ENCODE results near the gene PIP5K1C.

Gene PIP5K1C

GRCh38 chr19:3721131-3721886, 21.0 kb upstream of the PIP5K1C start:
- peak; percentile 94 for DNase-seq

DNA sequence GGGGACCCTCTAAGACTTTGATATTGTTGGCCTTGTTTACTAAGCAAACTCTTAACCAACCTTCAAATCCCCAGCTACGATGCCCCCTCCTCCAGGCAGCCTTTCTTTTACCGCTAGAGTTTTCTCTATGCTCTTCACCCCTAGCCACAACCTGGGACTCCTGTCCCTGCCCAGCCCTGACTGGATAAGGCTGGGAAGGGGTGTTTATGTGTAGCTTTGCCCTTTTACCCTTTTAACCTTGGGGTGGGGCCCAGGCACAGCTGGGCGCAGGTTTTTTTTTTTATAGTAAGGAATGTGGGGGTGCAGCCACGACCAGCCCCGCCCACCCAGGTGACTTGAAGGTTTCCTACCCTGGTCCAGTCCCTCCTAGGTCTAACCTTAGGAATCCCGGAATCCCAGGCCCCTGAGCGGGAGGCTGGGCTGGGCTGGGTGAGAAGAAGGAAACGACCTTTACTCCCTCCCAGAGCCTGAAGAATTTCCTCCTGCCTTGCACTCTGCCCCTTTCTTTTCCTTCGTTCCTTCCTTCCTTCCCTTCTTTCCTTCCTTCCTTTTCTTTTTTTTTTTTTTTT, 20.2 kb upstream of the PIP5K1C start:
- no peak for DNase-seq

- DNase-seq = no peak
Measured at GRCh38 chr19:3719868-3720267, 19.6 kb upstream of the PIP5K1C start.

DNA sequence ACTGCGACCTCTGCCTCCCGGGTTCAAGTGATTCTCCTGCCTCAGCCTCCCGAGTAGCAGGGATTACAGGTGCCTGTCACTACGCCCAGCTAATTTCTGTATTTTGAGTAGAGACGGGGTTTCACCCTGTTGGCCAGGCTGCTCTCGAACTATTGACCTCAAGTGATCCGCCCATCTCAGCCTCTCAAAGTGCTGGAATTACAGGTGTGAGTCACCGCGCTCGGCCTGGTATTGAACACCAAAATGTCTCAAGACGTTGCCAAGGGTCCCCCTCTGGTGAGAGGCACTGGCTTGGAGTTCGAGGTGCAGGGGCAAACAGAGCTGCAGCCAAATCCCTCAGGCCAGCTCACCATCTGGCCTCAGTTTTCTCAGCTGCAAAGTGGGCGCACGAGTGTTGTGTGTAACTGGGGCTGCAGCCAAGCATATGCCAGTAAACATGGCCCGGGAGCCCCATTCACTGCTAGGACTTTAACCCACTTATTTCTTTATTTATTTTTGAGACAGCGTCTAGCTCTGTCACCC, 15.9 kb upstream of the PIP5K1C start:
- DNase-seq = no peak

DNA sequence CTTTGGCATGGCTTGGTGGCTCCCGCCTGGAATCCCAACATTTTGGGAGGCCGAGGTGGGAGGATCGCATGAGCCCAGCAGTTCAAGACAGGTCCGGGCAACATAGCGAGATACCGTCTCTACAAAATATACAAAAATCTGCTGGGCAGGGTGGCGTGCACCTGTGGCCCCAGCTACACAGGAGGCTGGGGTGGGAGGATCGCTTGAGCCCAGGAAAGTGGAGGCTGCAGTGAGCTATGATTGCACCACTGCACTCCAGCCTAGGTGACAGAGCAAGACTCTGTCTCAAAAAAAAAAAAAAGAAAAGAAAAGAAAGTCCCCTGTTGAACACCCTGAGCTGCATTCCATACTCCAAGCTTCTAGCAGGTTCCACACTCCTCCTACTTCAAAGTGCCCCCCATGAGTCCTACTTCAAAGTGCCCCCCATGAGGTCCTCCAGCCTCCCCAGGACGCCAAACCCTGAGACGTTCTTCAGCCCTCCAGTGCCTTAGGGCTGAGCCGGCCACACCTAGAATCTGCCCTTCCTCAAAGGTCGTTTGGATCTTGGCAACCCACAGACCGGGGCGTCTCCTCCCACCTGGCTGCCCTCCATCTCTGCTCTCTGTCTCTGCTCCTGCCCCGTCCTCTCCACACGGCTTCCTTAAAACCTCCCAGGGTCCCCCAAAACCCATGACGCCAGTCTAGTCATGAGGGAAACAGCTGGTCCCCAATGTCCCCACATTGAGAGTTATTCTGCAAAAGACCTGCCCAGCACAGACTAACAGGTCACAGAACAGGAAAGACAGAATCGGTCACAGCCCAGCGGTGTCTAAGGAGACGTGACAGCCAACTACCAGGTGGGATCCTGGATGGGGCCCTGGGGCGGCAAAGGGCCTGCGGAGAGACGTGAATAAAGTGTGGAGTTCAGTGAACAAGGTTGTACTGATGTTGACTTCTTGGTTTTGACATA, 12.7 kb upstream of the PIP5K1C start:
- no peak for DNase-seq

- DNase-seq = no peak
Measured at GRCh38 chr19:3710265-3710812, 10.1 kb upstream of the PIP5K1C start.

DNA sequence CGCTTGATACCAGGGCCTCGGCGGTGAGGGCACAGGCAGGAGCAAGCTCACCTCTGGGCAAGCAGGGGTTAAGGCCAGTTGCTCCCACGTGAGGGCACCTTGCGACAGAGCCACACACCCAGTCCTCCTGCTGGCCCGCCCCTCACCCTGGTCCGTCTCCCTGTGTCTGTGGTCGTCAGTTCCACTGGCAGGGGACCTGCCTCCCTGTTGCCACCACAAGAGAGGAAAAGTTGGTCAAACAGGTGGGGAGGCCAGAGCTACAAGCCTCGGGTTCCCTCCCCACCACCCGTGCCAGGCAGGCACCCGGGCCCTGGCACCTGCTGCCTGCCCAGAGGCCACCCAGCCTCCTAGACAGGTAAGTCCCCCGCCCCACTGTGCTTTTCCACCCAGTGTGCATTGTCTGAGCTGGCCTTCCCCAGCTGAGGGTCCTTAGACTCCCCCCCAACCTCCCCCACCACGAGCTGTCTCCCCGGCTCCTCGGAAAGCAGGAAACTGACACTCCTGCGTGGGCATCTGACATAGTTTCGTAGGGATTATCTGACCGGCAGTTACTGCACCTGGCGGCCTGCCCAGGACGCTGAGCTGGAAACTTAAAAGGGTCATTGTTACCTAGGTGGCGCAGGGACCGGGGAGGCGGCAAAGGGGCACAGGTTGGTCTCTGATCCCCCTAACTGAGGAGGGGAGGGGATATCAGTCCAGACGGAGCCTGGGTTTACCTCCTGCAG, 8.1 kb upstream of the PIP5K1C start, which contains the start of gene TJP3:
Gene TJP3 (plus strand): TSS at position 178 of the 725 bp plus-strand sequence. CDS start 20,049 bp downstream, outside the sequence.
- no peak for DNase-seq

GRCh38 chr19:3707868-3708206, 7.6 kb upstream of the PIP5K1C start:
- no peak for DNase-seq

- no peak for DNase-seq
Measured at GRCh38 chr19:3701200-3701599, 932 bp upstream of the PIP5K1C start.

DNA sequence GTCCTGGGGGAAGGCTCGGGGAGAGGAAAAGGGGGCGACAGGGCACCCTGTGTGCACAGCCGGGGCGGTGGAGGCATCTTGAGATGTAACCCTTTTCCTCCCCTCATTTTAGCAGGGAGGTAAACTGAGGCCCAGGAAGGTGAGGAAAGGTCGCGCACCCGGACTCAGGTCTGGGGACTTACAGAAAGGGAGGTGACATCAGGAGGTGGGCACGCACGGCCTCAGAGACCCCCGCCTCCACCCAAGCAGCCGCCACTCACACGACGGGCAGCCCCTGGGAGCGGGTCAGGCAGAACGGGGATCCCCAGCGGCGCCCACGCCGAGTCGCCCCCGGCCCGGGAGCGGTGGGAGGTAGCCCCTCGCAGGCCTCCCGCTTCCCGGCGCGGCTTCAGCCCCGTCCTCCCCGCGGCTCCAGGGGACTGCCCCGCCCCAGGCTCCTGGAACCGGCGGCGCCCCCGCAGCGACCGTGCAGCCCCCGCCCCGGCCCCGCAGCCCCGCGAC, 477 bp downstream of the PIP5K1C start:
- no peak for DNase-seq

- DNase-seq = peak; percentile 50
Measured at GRCh38 chr19:3698974-3699740, 1.1 kb downstream of the PIP5K1C start.

GRCh38 chr19:3698386-3698950, 1.8 kb downstream of the PIP5K1C start:
- no peak for DNase-seq

GRCh38 chr19:3697671-3698385, 2.4 kb downstream of the PIP5K1C start:
- DNase-seq = no peak

DNA sequence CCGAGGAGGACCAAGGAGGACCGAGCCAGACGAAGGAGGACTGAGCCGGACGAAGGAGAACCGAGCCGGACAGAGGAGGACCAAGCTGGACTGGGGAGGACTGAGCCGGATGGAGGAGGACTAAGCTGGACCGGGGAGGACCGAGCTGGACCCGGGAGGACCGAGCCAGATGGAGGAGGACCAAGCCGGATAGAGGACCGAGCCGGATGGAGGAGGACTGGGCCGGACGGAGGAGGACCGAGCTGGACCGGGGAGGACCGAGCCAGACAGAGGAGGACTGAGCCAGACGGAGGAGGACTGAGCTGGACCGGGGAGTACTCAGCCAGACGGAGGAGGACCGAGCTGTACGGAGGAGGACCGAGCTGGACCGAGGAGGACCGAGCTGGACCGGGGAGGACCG, 3.2 kb downstream of the PIP5K1C start:
- no peak for DNase-seq

DNA sequence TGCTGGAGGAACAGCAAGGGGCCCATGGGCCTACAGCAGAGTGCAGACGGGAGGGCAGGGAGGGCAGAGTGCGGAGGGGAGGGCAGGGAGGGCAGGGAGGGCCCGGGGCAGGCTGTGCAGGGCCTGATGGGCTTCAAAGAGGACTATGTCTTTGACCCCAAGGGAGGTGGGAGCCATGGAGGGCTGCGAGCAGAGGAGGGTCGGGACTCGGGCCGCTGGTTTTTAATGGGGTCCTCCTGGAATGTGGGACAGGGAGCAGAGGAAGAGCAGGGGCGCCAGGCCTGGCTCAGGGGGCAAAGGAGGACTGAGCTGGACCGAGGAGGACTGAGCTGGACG, 3.6 kb downstream of the PIP5K1C start:
- DNase-seq = no peak

DNA sequence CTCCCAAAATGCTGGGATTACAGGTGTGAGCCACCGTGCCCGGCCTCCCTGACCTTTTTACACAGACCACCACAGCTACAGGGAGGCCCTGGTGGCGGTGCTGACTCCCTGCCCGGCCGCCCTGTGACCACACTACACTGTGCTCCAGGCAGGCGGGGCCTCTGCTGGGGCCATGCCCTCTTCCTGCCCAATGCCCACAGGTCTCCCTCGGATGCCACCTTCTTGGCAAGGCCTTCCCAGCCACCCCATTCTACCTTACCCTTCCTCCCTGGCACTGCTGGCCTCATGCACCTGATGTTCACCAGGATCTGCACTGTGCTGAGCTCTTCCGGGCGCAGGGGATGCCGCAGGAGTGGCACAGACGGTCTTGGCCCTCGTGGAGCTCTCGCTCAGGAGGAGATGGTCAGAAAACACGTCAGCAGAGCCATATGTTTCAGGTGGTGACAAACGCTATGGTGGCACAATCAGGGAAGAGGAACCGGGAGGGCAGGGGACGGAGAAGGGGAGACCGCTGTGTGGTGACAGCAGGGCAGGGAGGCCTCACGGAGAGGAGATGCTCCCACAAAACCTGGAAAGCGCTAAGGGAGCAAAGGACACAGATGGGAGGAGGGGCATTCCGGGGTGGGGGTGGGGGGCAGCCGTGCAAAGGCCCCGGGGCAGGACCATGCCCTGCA, 4.1 kb downstream of the PIP5K1C start:
- DNase-seq = no peak

GRCh38 chr19:3695124-3695733, 5.0 kb downstream of the PIP5K1C start:
- no peak for DNase-seq

DNA sequence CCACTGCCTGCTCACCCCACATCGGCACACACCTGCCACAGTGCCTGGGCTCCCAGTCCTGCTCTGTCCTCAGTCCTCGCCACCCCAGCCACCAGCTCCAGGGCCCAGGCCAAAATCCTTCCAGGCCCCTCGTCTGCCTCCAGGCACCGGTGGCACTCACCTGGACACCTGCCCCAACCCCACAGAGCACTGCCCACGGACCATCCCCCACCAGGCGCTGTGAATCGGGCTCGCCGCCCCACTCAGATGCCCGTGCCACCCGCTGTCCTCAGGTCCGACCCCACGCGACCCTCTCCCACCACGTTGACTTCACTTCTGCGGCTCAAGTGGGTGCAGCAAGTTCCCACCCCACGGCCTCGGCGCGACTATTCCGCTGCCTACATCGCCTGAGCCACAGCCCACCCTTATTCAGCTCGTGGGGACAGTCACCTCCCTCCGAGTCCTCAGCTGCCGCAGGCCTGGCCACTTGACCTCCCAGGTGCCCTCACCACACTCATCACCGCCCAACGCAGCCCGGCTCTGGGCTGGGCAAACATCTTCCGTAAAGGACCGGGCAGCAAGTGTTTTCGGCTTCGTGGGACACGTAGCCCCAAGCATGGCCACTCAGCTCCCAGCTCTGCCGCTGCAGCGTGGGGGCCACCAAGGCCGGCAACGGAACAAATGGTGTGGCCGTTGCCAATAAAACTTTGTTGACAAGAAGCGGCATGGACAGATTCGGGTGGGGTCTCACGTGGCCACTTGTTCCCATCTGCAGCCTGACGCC, 5.7 kb downstream of the PIP5K1C start:
- no peak for DNase-seq

All from stimulated activated CD8-positive, alpha-beta memory T cell treated with anti-CD3 and anti-CD28 coated beads, Interleukin-4, amount 100 ng/mL, for 48 hours (primary cell).